ENCODE results near the gene DDIT4L.
A peak's percentile ranks its signal among the peaks of the same experiment; 100 is the strongest.
"Not testable (repeated sequence)": the region's sequence is repeated elsewhere in the genome, so short reads cannot be mapped to it uniquely, and the experiment has no call there.

DDIT4L gene

GRCh38 chr4:100165809-100166208, 24.5 kb downstream of the DDIT4L start:
- DNase-seq = peak in 1 of 5 donors; percentile 66

DNA sequence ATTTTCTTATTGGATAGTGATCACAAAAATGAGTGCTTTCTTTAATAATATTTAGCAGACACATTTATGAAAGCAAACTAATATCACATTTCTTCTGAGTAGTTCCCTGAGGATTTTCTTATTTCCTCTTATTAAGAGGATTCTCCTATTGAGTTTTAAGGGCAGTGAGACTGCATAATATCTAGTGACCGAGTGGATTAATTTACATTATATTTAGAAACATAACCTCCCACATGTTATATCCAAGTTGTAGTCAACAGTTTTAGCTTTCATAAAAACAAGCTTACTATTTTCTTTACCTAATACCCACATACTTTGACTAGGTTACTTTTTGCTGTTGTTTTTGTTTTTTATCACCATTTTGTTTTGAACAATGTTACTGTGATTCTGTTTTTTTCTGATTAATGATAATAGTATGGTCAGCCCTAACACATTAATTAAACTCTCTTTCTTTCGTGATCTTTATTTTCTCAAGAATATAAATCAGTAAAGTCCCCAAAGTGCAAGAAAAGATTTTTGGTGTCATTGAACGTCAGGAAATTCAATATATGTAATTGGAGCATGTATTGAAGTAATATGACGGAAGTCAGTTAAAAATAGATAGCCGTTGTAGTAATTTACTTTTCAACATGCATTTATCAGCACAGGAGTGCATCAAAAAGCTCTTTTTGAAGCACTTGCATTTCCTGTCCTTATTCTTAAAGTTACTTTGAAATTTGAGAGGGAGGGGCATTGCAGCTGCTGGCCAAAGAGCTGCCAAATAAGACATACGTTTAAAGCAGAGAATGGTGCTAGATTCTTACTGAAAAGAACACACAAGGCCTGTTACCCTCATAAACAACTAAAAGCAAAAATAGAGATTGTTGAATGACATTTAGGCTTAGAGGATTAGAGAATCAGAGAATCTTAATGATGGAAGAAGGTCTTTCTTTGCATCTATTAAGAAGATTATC, 25.2 kb downstream of the DDIT4L start:
- peak in 1 of 5 donors; percentile 11 for DNase-seq

DNA sequence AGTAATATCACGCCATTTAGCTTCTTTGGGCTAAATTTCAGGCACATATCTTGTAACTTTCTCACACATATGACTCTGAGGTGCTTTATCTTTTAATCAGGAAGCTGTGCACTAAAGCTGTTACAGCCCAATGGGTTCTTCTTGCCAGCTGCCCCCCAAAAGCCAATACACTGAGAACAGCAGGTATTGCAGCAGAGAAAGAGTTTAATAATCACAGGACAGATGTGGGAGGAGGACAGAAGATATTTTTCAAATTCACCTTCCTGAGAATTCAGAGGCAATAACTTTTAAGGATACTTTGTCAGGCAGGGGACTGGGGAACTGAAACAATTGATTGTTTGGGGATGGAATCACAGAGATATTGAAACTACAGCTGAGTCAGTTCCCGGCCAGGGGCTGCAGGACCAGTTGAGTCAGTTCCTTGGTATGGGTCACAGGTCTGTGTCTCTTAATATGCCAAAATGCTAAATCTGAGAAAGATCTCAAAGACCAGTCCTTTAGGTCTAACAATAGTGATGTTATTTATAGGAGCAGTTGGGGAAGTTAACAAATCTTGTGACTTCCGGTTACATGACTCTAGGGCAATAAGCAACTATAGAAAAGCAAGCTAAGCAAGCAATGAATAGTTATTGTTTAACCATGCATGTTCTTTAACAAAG, 28.1 kb downstream of the DDIT4L start:
- DNase-seq = no peak

- DNase-seq = no peak
Measured at GRCh38 chr4:100149190-100149589, 41.1 kb downstream of the DDIT4L start.

DNA sequence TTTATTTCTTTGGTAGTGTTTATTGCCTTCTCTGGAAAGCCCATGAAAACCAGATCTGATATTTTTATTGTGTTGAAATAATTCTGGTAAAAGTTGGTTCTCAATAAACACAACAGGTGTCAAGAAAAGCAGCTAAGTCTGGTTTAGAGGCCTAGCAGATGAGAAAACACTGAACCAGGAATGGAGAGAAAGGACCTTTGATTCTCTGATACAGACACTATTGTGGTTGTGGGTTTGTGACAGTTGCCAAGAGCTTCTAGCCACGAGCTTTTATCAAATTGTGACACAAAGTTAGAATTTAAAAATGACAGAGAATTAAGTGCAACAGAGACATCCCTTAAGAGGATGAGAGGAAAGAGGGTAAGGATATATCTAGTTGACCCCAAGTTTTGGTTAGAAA, 42.6 kb downstream of the DDIT4L start:
- DNase-seq = no peak

GRCh38 chr4:100147198-100147597, 43.1 kb downstream of the DDIT4L start:
- DNase-seq = no peak

DNA sequence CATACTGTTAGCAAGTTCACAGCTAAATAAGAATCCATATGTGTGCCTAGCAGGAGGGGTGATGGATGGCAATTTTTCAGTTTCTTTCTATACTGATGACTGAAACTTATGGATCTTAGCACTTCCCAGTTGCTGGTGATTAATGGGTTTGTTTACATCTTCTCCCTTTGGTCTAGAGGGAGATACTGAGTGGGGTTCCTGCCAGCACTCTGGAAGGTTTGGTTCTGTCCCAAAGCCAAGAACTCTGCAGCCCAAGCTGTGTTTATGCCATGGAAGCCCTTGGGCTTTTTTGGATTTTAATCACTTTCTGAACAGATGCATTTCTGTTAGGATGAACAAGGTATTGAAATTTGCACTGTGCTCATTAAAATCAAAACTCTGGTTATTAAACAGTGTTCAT, 43.5 kb downstream of the DDIT4L start:
- DNase-seq = no peak

DNA sequence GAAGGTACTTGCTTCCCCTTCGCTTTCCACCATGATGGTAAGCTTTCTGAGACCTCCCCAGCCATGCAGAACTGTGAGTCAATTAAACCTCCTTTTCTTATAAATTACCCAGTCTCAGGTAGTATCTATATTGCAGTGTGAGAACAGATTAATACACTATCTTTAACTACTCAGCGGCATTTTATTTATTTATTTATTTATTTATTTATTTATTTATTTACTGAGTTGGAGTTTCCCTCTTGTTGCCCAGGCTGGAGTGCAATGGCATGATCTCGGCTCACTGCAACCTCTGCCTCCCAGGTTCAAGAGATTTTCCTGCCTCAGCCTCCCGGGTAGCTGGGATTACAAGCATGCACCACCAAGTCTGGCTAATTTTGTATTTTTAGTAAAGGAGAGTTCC, 52.9 kb downstream of the DDIT4L start:
- DNase-seq = not testable (repeated sequence)
